GM21529 (cell line): ENCODE measurements around the gene NCBP3.
A peak's percentile ranks its signal among the peaks of the same experiment; 100 is the strongest.

Source experiments
- ATAC-seq: cut with Tn5 transposase; IDR thresholded peaks from one replicate; pipeline ENCODE4 v1.9.1; 2021; ENCODE audit not compliant: unreplicated experiment

NCBP3 gene

GRCh38 chr17:3845621-3846436, at the start of gene NCBP3:
NCBP3 (minus strand) TSS chr17:3846246; CDS start chr17:3846223, 23 bp downstream.
- ATAC-seq: peak; percentile 90

- no peak for ATAC-seq
These were observed 49.3 kb upstream of the NCBP3 start for GRCh38 chr17:3895354-3895753.

GRCh38 chr17:3894911-3895343, 48.9 kb upstream of the NCBP3 start:
- no peak for ATAC-seq

- no peak for ATAC-seq
These were observed 48.1 kb upstream of the NCBP3 start for GRCh38 chr17:3894188-3894587.

- ATAC-seq: no peak
These were observed 47.7 kb upstream of the NCBP3 start for GRCh38 chr17:3893720-3894116.

GRCh38 chr17:3893003-3893719, 47.1 kb upstream of the NCBP3 start, which contains the start of gene CAMKK1:
CAMKK1 (minus strand) TSS chr17:3893053; CDS start chr17:3885687, 7,366 bp downstream.
- peak; percentile 82 for ATAC-seq

- peak; percentile 15 for ATAC-seq
These were observed 46.3 kb upstream of the NCBP3 start for GRCh38 chr17:3892095-3892998.

GRCh38 chr17:3891626-3892094, 45.6 kb upstream of the NCBP3 start:
- ATAC-seq: no peak

- ATAC-seq: no peak
These were observed 44.8 kb upstream of the NCBP3 start for GRCh38 chr17:3890878-3891219.

GRCh38 chr17:3890082-3890877, 44.2 kb upstream of the NCBP3 start:
- no peak for ATAC-seq

GRCh38 chr17:3889325-3890012, 43.4 kb upstream of the NCBP3 start:
- no peak for ATAC-seq

- no peak for ATAC-seq
These were observed 42.5 kb upstream of the NCBP3 start for GRCh38 chr17:3888343-3889171.

GRCh38 chr17:3887804-3888203, 41.8 kb upstream of the NCBP3 start:
- no peak for ATAC-seq

GRCh38 chr17:3887394-3887793, 41.3 kb upstream of the NCBP3 start:
- no peak for ATAC-seq

- ATAC-seq: no peak
These were observed 40.7 kb upstream of the NCBP3 start for GRCh38 chr17:3886776-3887175.

- ATAC-seq: no peak
These were observed 39.9 kb upstream of the NCBP3 start for GRCh38 chr17:3885970-3886369.

- ATAC-seq: no peak
These were observed 39.2 kb upstream of the NCBP3 start for GRCh38 chr17:3885271-3885670.

- ATAC-seq: no peak
These were observed 38.1 kb upstream of the NCBP3 start for GRCh38 chr17:3884188-3884587.

- no peak for ATAC-seq
These were observed 36.2 kb upstream of the NCBP3 start for GRCh38 chr17:3882276-3882675.
